Rectal smooth muscle tissue (tissue), 1 donor: ENCODE results near the gene TMEM123.
"Not testable (repeated sequence)": the region's sequence is repeated elsewhere in the genome, so short reads cannot be mapped to it uniquely, and the experiment has no call there.

Experiments
- H3K27ac ChIP-seq: one replicate; pipeline ENCODE4 v1.7.0; 2013; ENCODE audit warnings: low read depth, low read length, inconsistent platforms
- H3K27me3 ChIP-seq: one replicate; pipeline ENCODE4 v1.7.0; 2013; ENCODE audit warnings: low read length; ENCODE audit not compliant: control insufficient read depth, insufficient read depth
- H3K36me3 ChIP-seq: one replicate; pipeline ENCODE4 v1.7.0; 2013; ENCODE audit warnings: low read length; ENCODE audit not compliant: control insufficient read depth, insufficient read depth
- H3K4me1 ChIP-seq: one replicate; pipeline ENCODE4 v1.7.0; 2013; ENCODE audit warnings: low read length; ENCODE audit not compliant: control insufficient read depth, insufficient read depth
- H3K4me3 ChIP-seq: one replicate; pipeline ENCODE4 v1.7.0; 2013; ENCODE audit warnings: low read length
- H3K9ac ChIP-seq: one replicate; pipeline ENCODE4 v1.7.0; 2013; ENCODE audit warnings: low read length

Gene TMEM123

DNA sequence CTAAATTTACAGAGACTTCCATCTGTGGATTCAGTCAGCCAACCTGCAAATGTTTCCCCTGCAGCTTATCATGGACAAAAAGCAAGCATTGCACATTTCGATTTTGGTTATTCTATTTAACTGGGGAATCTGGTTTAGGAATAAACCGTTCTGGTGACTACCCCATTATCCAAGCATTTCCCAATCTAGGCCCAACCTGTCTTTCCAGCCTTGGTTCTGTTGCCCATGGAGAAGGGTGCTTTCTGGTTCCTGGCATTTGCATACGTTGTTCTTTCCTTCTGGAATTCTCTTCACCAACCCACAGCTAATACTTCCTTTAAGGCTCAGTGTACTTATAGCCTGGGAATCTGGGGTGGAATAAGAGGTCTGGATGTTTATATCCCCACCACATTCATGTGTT, 1.4 kb upstream of the TMEM123 start:
- Histone ChIP-seq H3K27ac (no peak overlapping the region), H3K9ac (no peak overlapping the region), H3K4me3 (no peak overlapping the region), H3K27me3 (no peaks in the 10 kb centered on the region), H3K4me1 (peaks cover 12% of the 10 kb centered on the region), H3K36me3 (no peaks in the 10 kb centered on the region)

DNA sequence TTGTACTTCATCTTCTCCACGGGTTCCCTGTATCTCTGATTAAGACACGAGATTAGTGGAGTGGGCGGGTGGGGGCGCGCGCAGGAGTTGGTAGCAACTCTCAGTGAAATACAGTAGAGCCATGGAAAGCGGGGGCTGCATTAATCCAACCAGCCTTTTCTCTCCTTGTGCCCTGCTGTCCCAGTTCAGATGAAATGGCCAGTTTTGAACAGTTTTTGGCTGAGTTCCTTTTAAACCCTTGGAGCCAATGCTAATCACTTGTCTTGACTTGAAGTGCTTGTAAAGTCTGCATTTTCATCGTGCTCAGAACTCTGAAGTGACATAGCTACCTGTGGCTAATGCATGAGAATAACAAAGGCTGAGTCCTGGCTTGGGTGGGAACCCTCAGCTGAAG, 734 bp upstream of the TMEM123 start:
- Histone ChIP-seq H3K27ac (peak overlapping the region; percentile 93), H3K36me3 (peaks cover under 1% of the 10 kb centered on the region), H3K4me3 (peak overlapping the region; percentile 97), H3K9ac (peak overlapping the region; percentile 61), H3K27me3 (no peaks in the 10 kb centered on the region), H3K4me1 (peaks cover 17% of the 10 kb centered on the region)

DNA sequence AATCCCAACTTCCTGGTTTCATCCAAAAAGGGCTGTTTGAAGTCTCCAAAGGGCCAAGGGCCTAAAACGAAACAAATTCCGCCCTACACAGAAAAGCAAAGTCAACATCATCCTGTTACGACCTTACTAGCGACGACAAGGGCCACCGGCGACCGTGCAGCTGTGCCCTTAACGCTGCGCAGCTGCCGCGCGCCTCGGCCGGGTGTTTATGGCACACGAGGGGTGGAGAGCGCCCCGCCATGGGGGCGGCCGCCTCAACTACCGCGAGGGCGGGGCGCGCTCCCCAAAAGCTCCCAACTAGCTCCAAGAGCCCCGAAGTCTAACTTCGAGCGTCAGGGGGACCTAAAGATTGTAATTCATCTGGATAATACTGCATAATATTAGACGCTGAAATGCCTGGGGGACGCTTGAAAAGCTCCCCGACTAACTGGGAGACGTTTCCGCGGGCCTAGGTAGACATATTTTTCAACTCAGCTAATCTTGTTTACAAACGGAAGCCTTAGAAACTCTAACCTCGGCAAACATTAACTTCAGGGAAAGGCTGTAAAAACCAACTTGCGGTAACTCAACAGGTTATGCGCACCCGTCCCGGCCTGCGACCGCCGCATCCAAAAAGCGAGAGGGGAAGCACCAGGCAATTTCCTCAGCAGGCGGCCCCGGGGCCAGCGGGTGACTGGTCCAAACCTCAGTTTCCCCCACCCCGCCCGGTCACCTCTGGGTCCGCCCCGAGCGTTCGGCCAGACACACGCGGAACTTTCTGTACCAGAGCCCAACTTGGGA, 694 bp downstream of the TMEM123 start:
- H3K9ac ChIP-seq = peak overlapping the region; percentile 25
- H3K27ac ChIP-seq = peak overlapping the region; percentile 93
- peaks cover 6% of the 10 kb centered on the region for H3K36me3 ChIP-seq
- no peaks in the 10 kb centered on the region for H3K27me3 ChIP-seq
- H3K4me1 ChIP-seq = peaks cover 28% of the 10 kb centered on the region
- H3K4me3 ChIP-seq = peak overlapping the region; percentile 97

DNA sequence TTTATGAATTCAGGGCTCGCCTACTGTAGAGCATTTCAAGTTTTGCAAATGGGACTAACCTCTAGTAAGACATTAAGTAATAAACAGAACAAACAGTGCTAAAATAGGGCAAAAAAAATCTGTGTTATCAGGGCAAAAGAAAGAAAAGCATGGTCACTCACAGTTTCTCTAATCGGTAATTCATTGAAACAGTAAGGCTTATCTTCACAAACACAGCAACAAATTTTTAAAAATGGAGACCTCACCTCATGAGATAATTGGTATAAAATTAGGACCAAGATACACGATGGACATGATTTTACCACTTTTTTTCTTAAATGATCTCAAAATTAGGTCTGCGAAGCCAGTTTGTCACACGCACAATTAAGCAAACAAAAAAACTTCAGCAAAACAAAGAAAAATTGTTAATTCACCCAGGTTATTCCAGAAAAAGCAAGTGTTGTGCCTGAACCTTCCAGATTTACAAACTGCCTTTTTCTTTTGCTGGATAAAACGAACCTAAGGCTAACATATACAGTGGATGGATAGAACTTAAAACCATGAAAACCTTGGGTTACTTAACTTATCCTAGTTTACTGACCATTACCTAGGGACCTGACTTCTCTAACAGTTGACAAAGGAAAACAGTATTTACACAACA, 1.4 kb downstream of the TMEM123 start:
- no peaks in the 10 kb centered on the region for H3K27me3 ChIP-seq
- H3K4me1 ChIP-seq = peaks cover 28% of the 10 kb centered on the region
- peak overlapping the region; percentile 25 for H3K9ac ChIP-seq
- H3K36me3 ChIP-seq = peaks cover 6% of the 10 kb centered on the region
- H3K4me3 ChIP-seq = peak overlapping the region; percentile 97
- H3K27ac ChIP-seq = peak overlapping the region; percentile 93

DNA sequence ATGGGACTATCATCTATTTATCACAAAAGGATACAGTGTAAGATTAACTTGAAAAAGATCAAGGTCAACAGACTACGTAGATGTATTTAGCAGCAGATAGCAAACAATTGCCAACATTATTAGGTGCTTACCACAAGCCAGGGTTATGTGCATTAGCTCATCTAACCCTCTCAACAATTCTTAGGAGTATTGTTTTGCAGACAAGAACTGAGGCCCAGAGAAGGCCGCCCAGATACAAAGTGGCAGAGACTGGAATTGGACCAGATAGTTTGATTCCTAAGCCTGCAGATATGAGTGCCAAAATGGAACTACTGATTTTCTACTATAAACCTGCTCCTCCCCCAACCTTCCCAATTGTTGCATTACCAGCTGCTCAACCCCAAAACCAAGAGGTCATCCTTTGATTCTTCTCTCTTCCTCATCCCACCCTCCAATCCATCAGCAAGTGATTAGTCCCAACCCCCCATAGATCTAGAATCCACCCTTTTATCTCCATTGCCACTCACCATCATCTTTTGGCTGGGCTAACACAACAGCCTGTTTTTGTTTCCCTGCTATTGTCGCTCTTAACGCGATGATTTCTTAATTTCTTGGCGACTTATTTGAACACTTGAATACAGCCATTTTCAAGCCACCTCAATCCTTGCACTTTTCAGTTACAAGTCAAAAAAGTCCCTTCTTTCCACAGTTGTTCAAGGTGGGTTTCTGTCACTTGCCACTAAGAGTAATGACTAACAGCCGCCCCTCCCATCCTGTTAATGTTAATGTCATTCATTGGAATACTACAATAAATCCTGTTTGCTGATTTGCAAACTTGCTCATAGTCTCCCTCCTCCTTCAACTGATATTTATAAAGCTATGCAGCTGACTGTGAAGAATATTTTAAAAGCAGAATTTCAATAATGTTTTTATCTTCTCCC, 2.7 kb downstream of the TMEM123 start:
- Histone ChIP-seq H3K27ac (peak overlapping the region; percentile 33), H3K4me1 (peaks cover 28% of the 10 kb centered on the region), H3K36me3 (peaks cover 6% of the 10 kb centered on the region), H3K27me3 (no peaks in the 10 kb centered on the region), H3K4me3 (no peak overlapping the region), H3K9ac (no peak overlapping the region)

DNA sequence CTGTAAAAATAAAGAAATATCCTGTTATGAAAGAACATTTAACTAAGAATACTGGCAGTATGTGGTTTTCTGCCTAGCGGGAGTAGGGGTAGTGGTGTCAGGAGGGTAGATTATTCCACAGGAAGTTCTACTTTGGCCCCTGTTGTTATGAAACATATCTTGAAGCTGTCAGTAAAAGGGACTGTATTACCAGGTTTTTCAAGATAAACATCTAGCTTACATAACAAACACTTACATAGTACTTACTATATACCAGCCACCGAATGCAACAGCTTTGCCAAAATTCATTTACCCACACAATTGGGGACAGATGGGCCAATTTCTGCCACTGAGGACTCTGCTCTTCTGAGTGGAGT, 3.7 kb downstream of the TMEM123 start:
- peaks cover 6% of the 10 kb centered on the region for H3K36me3 ChIP-seq
- no peak overlapping the region for H3K9ac ChIP-seq
- no peak overlapping the region for H3K4me3 ChIP-seq
- peak overlapping the region; percentile 17 for H3K27ac ChIP-seq
- peaks cover 28% of the 10 kb centered on the region for H3K4me1 ChIP-seq
- no peaks in the 10 kb centered on the region for H3K27me3 ChIP-seq

DNA sequence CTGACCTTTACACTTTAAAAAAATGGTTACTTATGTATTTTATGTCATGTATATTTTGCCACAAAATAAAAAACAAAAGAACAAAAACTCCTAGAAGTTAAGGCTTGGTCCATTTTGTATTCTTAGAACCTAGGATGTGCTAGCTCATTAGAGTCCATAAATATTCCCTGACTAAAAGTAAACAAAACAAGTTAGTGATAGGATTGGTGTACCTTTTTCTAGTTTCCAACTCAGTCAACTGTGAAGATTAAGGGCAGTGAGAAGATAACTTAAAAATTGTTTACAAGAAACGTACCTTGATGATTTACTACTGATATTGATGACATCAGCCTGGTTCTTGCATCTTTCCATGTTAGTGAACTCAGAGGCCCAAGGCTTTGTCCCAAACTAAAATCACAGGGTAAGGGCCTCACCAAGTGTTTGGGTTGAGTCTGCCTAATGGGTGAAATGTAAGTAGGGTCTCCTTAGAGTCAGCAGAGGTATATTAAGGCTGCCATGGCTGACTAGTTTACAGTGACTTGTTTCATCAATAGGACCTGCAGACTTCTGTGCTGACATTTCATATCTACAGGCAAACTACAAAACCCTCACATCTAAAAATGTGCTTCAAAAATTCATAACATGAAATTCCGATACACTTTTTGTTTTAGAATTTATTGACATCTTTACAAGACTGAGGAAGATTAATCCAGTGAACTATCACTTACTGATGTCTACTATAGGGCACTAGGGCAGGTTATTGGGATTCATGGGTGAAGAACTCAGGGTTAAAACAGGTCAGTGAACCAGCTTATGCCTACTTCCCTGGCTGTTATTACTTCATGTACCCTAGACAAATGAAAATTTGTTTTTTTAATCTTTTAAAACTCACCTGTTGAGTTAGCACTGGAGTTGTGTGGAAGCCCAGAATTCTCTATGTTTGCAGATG, 4.4 kb downstream of the TMEM123 start:
- H3K27me3 ChIP-seq = no peaks in the 10 kb centered on the region
- H3K4me1 ChIP-seq = peaks cover 24% of the 10 kb centered on the region
- H3K4me3 ChIP-seq = no peak overlapping the region
- peak overlapping the region; percentile 17 for H3K27ac ChIP-seq
- H3K36me3 ChIP-seq = peaks cover 6% of the 10 kb centered on the region
- no peak overlapping the region for H3K9ac ChIP-seq

DNA sequence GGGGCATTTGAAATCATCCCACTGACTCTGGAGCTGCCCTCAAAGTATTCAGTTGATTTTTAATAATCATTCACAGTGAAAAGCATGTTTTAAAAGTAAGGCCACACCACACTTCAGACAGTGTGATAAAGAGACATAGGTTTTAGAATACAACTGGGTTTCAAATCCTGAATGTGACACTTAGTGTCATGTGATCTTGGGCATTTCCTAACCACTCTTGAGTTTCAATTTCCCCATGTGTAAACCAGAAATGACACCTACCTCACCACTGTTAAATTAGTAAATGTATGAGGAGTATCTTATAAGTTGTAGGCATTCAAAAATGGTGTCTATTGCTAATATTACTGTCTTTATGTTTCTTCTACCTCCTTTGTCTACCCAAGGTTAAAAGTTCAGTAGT, 5.4 kb downstream of the TMEM123 start:
- Histone ChIP-seq H3K27me3 (no peaks in the 10 kb centered on the region), H3K4me3 (no peak overlapping the region), H3K36me3 (peaks cover 6% of the 10 kb centered on the region), H3K9ac (no peak overlapping the region), H3K4me1 (peaks cover 24% of the 10 kb centered on the region), H3K27ac (no peak overlapping the region)

DNA sequence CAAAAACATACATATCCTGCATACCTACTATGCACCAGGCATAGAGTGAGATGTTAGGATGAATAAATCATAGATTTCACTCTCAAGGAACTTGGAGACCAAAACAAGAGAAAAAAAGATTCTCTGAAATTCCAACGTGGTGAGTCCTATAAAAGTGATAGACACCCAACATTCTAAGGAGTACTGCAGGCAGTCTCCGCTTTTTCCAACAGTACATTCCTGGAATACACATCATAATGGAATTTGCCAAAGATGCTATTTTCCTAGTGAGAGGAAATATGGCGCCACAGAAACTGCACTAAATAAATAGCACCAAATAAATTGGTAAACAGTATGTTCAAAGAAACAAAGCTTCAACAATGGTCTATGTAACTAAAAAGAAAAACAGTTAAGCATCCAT, 6.0 kb downstream of the TMEM123 start:
- H3K9ac ChIP-seq = no peak overlapping the region
- no peak overlapping the region for H3K4me3 ChIP-seq
- peaks cover 24% of the 10 kb centered on the region for H3K4me1 ChIP-seq
- no peak overlapping the region for H3K27ac ChIP-seq
- H3K36me3 ChIP-seq = peaks cover 6% of the 10 kb centered on the region
- H3K27me3 ChIP-seq = no peaks in the 10 kb centered on the region

DNA sequence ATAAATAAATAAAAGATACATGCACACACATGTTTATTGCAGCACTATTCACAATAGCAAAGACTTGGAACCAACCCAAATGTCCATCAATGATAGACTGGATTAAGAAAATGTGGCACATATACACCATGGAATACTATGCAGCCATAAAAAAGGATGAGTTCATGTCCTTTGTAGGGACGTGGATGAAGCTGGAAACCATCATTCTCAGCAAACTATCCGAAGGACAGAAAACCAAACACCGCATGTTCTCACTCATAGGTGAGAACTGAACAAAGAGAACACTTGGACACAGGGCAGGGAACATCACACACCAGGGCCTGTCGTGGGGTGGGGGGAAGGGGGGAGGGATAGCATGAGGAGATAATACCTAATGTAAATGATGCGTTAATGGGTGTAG, 7.9 kb downstream of the TMEM123 start:
- not testable (repeated sequence) for H3K27ac ChIP-seq

DNA sequence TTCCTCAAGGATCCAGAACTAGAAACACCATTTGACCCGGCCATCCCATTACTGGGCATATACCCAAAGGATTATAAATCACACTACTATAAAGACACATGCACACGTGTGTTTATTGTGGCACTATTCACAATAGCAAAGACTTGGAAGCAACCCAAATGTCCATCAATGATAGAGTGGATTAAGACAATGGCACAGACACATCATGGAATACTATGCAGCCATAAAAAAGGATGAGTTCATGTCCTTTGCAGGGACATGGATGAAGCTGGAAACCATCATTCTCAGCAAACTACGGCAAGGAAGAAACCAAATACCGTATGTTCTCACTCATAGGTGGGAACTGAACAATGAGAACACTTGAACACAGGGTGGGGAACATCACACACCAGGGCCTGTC, 8.4 kb downstream of the TMEM123 start:
- not testable (repeated sequence) for H3K27me3 ChIP-seq, H3K36me3 ChIP-seq, H3K9ac ChIP-seq, H3K27ac ChIP-seq, H3K4me3 ChIP-seq
- H3K4me1 ChIP-seq = peaks cover 16% of the 10 kb centered on the region

More for the DNA sequence above, 7.9 kb downstream of the TMEM123 start:
- not testable (repeated sequence) for H3K4me3 ChIP-seq, H3K27me3 ChIP-seq, H3K9ac ChIP-seq, H3K36me3 ChIP-seq
- peaks cover 16% of the 10 kb centered on the region for H3K4me1 ChIP-seq

DNA sequence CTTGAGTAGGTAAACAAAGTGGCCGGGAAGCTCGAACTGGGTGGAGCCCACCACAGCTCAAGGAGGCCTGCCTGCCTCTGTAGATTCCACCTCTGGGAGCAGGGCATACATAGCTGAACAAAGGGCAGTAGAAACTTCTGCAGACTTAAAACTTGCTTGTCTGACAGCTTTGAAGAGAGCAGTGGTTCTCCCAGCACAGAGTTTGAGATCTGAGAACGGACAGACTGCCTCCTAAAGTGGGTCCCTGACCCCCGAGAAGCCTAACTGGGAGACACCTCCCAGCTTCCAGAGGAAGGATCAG, 13.6 kb downstream of the TMEM123 start:
- H3K4me3 ChIP-seq, H3K9ac ChIP-seq, H3K27me3 ChIP-seq, H3K4me1 ChIP-seq, H3K36me3 ChIP-seq, H3K27ac ChIP-seq: not testable (repeated sequence)
